ENCODE data around the gene EPO. TPM values are rescaled to one million over a fixed set of nuclear protein-coding genes. Genes with fewer than 3 reads are reported as not detected.
A peak's percentile ranks its signal among the peaks of the same experiment; 100 is the strongest.
"Not testable (repeated sequence)": the region's sequence is repeated elsewhere in the genome, so short reads cannot be mapped to it uniquely, and the experiment has no call there.

Gene EPO
- total RNA-seq, 2 donors from 2014 or later: 1.3 to 2.6 TPM

DNA sequence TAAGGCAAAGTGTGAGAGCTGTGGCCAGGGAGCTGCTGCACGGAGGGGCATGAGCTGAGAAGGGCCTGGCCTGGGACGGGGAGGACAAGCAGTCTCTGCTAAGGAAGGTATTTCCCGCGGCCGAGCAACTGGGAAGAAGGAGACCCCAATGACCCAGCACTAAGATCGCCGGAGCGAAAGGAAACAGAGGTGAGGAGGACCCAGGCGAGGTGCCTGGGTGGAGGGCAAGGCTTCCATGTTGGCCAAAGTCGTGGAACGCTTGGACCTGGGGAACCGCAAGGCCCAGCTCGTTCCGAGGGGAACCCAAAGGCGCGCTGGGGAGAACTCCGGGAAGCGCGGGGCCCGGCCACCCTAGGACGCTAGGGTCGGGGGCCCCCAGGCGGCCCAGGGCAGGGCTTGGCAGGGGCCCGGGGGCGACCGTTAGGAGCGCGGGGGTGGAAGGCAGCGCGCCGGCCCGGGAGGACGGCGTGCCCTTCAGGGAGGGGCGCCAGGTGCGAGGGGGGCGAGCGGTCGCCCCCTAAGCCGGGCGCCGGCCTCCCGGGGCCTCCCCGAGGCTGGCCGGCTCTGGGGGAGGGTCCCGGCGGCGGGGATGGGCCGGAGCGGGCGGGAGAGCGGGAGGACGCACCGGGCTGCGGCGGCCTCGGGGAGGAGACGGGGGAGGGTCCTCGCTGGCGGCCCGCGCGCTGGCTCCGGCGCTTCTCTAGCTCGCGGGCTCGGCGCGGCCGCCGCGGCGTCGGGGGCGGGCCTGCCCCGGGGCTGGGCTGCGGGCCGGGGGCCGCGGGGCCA is 26.8 kb upstream of the EPO start:
- H3K4me1 ChIP-seq: peaks cover 49% of the 10 kb centered on the region
- ATAC-seq: peak; percentile 53
- no peaks in the 10 kb centered on the region for H3K27me3 ChIP-seq
- WGBS, 2 donors: 1% methylated on average over 8 to 56 of the region's 81 CpGs
- H3K27ac ChIP-seq: peak overlapping the region; percentile 54 to 85 (median 72)
- peak overlapping the region; percentile 60 to 86 for H3K4me3 ChIP-seq
- DNase-seq: peak in 2 of 4 donors; percentile 18 to 19
- TF ChIP-seq, protein P1, sequence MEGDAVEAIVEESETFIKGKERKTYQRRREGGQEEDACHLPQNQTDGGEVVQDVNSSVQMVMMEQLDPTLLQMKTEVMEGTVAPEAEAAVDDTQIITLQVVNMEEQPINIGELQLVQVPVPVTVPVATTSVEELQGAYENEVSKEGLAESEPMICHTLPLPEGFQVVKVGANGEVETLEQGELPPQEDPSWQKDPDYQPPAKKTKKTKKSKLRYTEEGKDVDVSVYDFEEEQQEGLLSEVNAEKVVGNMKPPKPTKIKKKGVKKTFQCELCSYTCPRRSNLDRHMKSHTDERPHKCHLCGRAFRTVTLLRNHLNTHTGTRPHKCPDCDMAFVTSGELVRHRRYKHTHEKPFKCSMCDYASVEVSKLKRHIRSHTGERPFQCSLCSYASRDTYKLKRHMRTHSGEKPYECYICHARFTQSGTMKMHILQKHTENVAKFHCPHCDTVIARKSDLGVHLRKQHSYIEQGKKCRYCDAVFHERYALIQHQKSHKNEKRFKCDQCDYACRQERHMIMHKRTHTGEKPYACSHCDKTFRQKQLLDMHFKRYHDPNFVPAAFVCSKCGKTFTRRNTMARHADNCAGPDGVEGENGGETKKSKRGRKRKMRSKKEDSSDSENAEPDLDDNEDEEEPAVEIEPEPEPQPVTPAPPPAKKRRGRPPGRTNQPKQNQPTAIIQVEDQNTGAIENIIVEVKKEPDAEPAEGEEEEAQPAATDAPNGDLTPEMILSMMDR (IDR thresholded peaks at IDR 0.05): no peak
- no peak for TF ChIP-seq POLR2A (IDR thresholded peaks at IDR 0.05)
- intact Hi-C loops (cut with DNase I): no loop called here
- no peaks in the 10 kb centered on the region for H3K9me3 ChIP-seq
- no peaks in the 10 kb centered on the region for H3K36me3 ChIP-seq (replicated peaks in 1 of 2; ENCODE audit: insufficient read depth in 1 of 2, low read depth in 2 of 2)

DNA sequence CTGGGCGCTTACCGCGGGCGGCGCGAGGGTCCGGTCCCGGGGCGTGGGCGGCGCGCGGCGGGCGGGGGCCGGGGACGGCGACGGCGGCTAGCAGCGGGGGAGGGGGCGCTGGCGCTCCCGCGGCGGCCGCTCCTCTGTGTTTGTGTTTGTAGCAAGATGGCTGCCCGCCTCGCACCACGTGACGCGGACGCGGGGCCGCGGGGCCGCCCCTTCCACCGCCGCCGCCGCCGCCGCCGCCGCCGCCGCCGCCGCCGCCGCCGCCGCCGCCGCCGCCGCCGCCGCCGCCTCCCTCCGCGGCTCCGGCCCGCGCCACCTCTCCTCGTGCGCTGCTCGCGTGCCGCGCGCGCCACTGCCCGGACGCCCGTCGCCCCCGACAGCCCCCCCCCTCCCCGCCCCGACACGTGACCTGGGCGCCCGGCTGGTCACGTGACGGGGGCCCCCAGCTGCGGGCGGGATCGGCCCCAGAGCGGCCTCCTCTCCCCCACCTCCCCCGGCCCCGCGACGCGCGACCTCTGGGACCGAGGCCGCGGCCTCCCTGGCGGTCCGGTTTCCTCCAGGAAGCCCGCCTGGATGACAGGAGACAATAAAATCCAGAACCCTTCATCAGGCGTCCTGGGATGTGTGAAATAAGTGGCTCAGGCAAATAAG is 26.0 kb upstream of the EPO start, which contains the start of gene GIGYF1:
Gene GIGYF1, minus strand, starts transcription at position 153 of the 648 bp plus-strand sequence. CDS start 6,012 bp downstream, outside the sequence.
- Histone ChIP-seq H3K27ac (peak within 1 kb of the TSS; percentile 54 to 85 (median 72)), H3K4me3 (peak within 1 kb of the TSS; percentile 60 to 86), H3K9me3 (no peaks in the 10 kb centered on the region), H3K36me3 (replicated peaks in 1 of 2; ENCODE audit: insufficient read depth in 1 of 2, low read depth in 2 of 2) (no peaks in the 10 kb centered on the region), H3K4me1 (peaks cover 41% of the 10 kb centered on the region), H3K27me3 (no peaks in the 10 kb centered on the region)
- intact Hi-C loops (cut with DNase I): no loop called here
- WGBS, 2 donors: 0 to 1% methylated on average over 3 to 15 of the region's 102 CpGs
- TF ChIP-seq POLR2A (IDR thresholded peaks at IDR 0.05): peak in 2 of 3 donors; percentile 19 to 25
- TF ChIP-seq, protein P1 (IDR thresholded peaks at IDR 0.05): no peak
- peak; percentile 75 for ATAC-seq
- DNase-seq: peak; percentile 72 to 83 (median 74)

DNA sequence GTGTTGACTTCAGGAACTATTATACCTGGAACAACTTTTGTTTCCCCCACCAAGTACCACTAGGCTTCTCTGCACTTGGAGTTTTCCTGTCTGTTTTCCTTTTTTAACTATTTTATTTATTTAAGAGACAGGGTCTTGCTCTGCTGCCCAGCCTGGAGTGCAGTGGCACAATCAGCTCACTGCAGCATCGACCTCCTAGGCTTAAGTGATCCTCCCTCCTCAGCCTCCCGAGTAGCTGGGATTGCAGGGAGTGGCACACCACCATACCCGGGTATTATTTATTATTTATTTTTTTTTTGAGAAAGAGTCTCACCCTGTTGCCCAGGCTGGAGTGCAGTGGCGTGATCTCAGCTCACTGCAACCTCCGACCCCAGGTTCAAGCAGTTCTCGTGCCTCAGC is 24.1 kb upstream of the EPO start:
- H3K4me1 ChIP-seq: peaks cover 27% of the 10 kb centered on the region
- DNase-seq: no peak
- no peak for ATAC-seq
- H3K4me3 ChIP-seq: no peak overlapping the region
- H3K9me3 ChIP-seq: no peaks in the 10 kb centered on the region
- TF ChIP-seq, protein P1 (IDR thresholded peaks at IDR 0.05): no peak
- no peak for TF ChIP-seq POLR2A (IDR thresholded peaks at IDR 0.05)
- 65 to 83% methylated on average over 5 to 6 of the region's 6 CpGs for WGBS, 2 donors
- no peaks in the 10 kb centered on the region for H3K36me3 ChIP-seq (replicated peaks in 1 of 2; ENCODE audit: insufficient read depth in 1 of 2, low read depth in 2 of 2)
- intact Hi-C loops (cut with DNase I): no loop called here
- no peaks in the 10 kb centered on the region for H3K27me3 ChIP-seq
- H3K27ac ChIP-seq: peak overlapping the region in 1 of 4 donors; percentile 2

DNA sequence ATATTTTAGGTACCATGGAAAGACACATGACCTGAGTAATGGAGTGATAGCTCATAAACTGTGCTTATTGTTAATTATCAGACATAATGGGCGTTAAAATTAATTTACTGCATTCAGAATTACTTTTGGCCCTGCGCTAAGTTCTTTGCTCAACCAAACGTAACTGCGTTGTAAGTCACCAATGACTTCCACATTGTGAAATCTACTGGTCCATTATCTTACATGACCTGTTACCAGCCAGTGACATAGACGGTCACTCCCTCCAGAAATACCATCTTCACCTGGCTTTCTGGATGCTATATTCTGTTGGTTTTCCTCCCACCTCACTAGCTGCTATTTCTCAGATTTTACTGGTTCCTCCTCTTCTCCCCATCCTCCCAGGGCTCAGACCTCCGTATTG is 21.2 kb upstream of the EPO start:
- Histone ChIP-seq H3K4me3 (no peak overlapping the region), H3K9me3 (no peaks in the 10 kb centered on the region), H3K27ac (no peak overlapping the region), H3K36me3 (replicated peaks in 1 of 2; ENCODE audit: insufficient read depth in 1 of 2, low read depth in 2 of 2) (no peaks in the 10 kb centered on the region), H3K4me1 (peaks cover 5% of the 10 kb centered on the region), H3K27me3 (no peaks in the 10 kb centered on the region)
- TF ChIP-seq POLR2A (IDR thresholded peaks at IDR 0.05): no peak
- TF ChIP-seq, protein P1 (IDR thresholded peaks at IDR 0.05): no peak
- DNase-seq: no peak
- no peak for ATAC-seq
- intact Hi-C loops (cut with DNase I): no loop called here
- WGBS, 2 donors: 57 to 62% methylated on average over 5 to 6 of the region's 6 CpGs

DNA sequence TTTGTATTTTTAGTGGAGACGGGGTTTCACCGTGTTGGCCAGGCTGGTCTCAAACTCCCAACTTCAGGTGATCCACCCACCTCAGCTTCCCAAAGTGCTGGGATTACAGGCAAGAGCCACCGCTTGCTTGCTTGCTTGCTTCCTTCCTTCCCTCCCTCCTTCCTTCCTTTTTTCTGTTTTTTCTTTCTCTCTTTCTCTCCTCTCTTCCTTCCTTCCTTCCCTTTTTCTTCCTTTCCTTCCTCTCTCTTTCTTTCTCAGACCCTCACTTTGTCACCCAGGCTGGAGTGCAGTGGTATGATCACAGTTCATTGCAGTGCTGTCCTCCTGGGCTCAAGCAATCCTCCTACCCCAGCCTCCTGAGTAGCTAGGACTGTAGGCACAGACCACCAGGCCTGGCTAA is 19.2 kb upstream of the EPO start:
- DNase-seq; H3K4me3 ChIP-seq; H3K27me3 ChIP-seq; H3K27ac ChIP-seq; ATAC-seq; H3K4me1 ChIP-seq; H3K36me3 ChIP-seq (replicated peaks in 1 of 2; ENCODE audit: insufficient read depth in 1 of 2, low read depth in 2 of 2); H3K9me3 ChIP-seq: not testable (repeated sequence)
- intact Hi-C loops (cut with DNase I): loop anchor here (5.0 kb wide), 1 partner anchor 151 kb away; the partner anchor contains the start of gene SLC12A9
- 65 to 66% methylated on average over 3 of the region's 3 CpGs for WGBS, 2 donors

Data from body of pancreas (tissue), 4 donors.